Measurements from ENCODE around the gene NPY5R. TPM values are rescaled to one million over a fixed set of nuclear protein-coding genes. Genes with fewer than 3 reads are reported as not detected.

The NPY5R gene
- total RNA-seq, 1 experiment from 2014 or later = not detected

- no peak overlapping the region for H3K4me3 ChIP-seq (replicated peaks in 1 of 2; ENCODE audit: low read depth in 1 of 2, low read length in 2 of 2)
- H2AFZ ChIP-seq (ENCODE audit: low read depth, low read length, poor library complexity, severe bottlenecking) = no peak overlapping the region
- RAD21 ChIA-PET (ENCODE audit: low non-redundant PET in 1 of 2, low total read pairs in 2 of 2, uncharacterized antibody in 2 of 2, unreplicated experiment in 2 of 2) = no interaction called here
- no peak overlapping the region for H3K9ac ChIP-seq (ENCODE audit: low read length)
- H4K20me1 ChIP-seq (ENCODE audit: insufficient read depth) = no peaks in the 10 kb centered on the region
- H3K79me2 ChIP-seq (ENCODE audit: insufficient read depth, low read length) = no peaks in the 10 kb centered on the region
- H3K4me2 ChIP-seq (ENCODE audit: low read length) = no peak overlapping the region
- intact Hi-C loops (cut with micrococcal nuclease) = no loop called here
- POLR2A ChIA-PET = no interaction called here
- no peak overlapping the region for H3K27ac ChIP-seq (ENCODE audit: low read depth, low read length)
- H3K27me3 ChIP-seq (ENCODE audit: insufficient read depth, low read length) = no peaks in the 10 kb centered on the region
- H3K9me3 ChIP-seq (ENCODE audit: control insufficient read depth in 1 of 2, insufficient read depth in 1 of 2, low read depth in 1 of 2, low read length in 2 of 2) = no peaks in the 10 kb centered on the region
- no TSS peak for BruUV-seq (replicated peaks)
- H3K4me1 ChIP-seq (ENCODE audit: control insufficient read depth in 1 of 2, insufficient read depth in 2 of 2, low read length in 2 of 2) = no peaks in the 10 kb centered on the region
- ATAC-seq (no peak), DNase-seq (ENCODE audit: low read depth, low spot score) (no peak)
- TF ChIP-seq JUND (IDR thresholded peaks at IDR 0.05) (no peak), MAX (IDR thresholded peaks at IDR 0.05) (no peak), EGR1 (IDR thresholded peaks at IDR 0.05; ENCODE audit: low read depth) (no peak), EZH2 (IDR thresholded peaks at IDR 0.05) (no peak), EZH2phosphoT487 (IDR thresholded peaks at IDR 0.05; ENCODE audit: borderline replicate concordance) (no peak), SRF (IDR thresholded peaks at IDR 0.05; ENCODE audit: low read depth) (no peak), CBX3 (IDR thresholded peaks at IDR 0.05; ENCODE audit: low read depth) (no peak)
- H3K9me2 ChIP-seq (ENCODE audit: insufficient read depth) = no peaks in the 10 kb centered on the region
- H3K36me3 ChIP-seq (ENCODE audit: control insufficient read depth in 1 of 2, insufficient read depth in 2 of 2, low read length in 2 of 2) = no peaks in the 10 kb centered on the region
- CTCF ChIA-PET = no interaction called here
Measured at GRCh38 chr4:163309466-163309865, 34.2 kb upstream of the NPY5R start.

DNA sequence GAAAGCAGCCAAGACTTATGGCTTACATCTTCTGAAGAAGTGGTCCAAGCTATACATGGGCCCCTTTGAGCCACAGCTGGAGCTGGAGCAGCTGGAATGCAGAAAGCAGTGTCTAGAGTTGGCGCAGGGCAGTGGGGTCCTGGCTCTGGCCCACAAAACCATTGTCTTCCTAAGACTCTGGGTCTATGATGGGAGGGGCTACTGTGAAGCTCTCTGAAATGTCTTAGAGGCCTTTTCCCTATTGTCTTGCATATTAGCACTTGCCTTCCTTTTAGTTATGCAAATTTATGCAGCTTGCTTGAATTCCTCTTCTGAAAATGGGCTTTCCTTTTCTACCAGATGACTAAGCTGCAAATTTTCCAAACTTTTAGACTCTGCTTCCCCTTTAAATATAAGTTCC, 26.6 kb upstream of the NPY5R start:
- Histone ChIP-seq H3K4me2 (ENCODE audit: low read length) (no peak overlapping the region), H3K27me3 (ENCODE audit: insufficient read depth, low read length) (no peaks in the 10 kb centered on the region), H3K36me3 (ENCODE audit: control insufficient read depth in 1 of 2, insufficient read depth in 2 of 2, low read length in 2 of 2) (no peaks in the 10 kb centered on the region), H3K4me1 (ENCODE audit: control insufficient read depth in 1 of 2, insufficient read depth in 2 of 2, low read length in 2 of 2) (no peaks in the 10 kb centered on the region), H3K4me3 (replicated peaks in 1 of 2; ENCODE audit: low read depth in 1 of 2, low read length in 2 of 2) (no peak overlapping the region), H3K79me2 (ENCODE audit: insufficient read depth, low read length) (no peaks in the 10 kb centered on the region), H3K27ac (ENCODE audit: low read depth, low read length) (no peak overlapping the region), H3K9ac (ENCODE audit: low read length) (no peak overlapping the region), H3K9me3 (ENCODE audit: control insufficient read depth in 1 of 2, insufficient read depth in 1 of 2, low read depth in 1 of 2, low read length in 2 of 2) (no peaks in the 10 kb centered on the region), H4K20me1 (ENCODE audit: insufficient read depth) (no peaks in the 10 kb centered on the region), H2AFZ (ENCODE audit: low read depth, low read length, poor library complexity, severe bottlenecking) (no peak overlapping the region), H3K9me2 (ENCODE audit: insufficient read depth) (no peaks in the 10 kb centered on the region; the same call in 1 of the 2 replicates)
- ChIA-PET POLR2A (no interaction called here), CTCF (no interaction called here), RAD21 (ENCODE audit: low non-redundant PET in 1 of 2, low total read pairs in 2 of 2, uncharacterized antibody in 2 of 2, unreplicated experiment in 2 of 2) (no interaction called here)
- TF ChIP-seq ELF1 (IDR thresholded peaks at IDR 0.05; ENCODE audit: borderline replicate concordance, low read depth) (no peak), YY1 (IDR thresholded peaks at IDR 0.05; ENCODE audit: extremely low read depth, insufficient replicate concordance, low read depth, low read length) (no peak), EZH2 (IDR thresholded peaks at IDR 0.05) (no peak), SP1 (IDR thresholded peaks at IDR 0.05; ENCODE audit: low read depth) (no peak), EGR1 (IDR thresholded peaks at IDR 0.05; ENCODE audit: low read depth) (no peak), JUND (IDR thresholded peaks at IDR 0.05) (no peak), TCF7L2 (IDR thresholded peaks at IDR 0.05; ENCODE audit: borderline replicate concordance, extremely low read depth, insufficient read depth, insufficient read length) (no peak), SIN3A (IDR thresholded peaks at IDR 0.05; ENCODE audit: low read depth) (no peak), CEBPB (IDR thresholded peaks at IDR 0.05; ENCODE audit: low read depth) (no peak), REST (IDR thresholded peaks at IDR 0.05; ENCODE audit: low read depth) (no peak), EZH2phosphoT487 (IDR thresholded peaks at IDR 0.05; ENCODE audit: borderline replicate concordance) (no peak), SRF (IDR thresholded peaks at IDR 0.05; ENCODE audit: low read depth) (no peak), ZFX (IDR thresholded peaks at IDR 0.05) (no peak), FOSL1 (IDR thresholded peaks at IDR 0.05; ENCODE audit: low read depth) (no peak)
- TF ChIP-seq, protein P1, sequence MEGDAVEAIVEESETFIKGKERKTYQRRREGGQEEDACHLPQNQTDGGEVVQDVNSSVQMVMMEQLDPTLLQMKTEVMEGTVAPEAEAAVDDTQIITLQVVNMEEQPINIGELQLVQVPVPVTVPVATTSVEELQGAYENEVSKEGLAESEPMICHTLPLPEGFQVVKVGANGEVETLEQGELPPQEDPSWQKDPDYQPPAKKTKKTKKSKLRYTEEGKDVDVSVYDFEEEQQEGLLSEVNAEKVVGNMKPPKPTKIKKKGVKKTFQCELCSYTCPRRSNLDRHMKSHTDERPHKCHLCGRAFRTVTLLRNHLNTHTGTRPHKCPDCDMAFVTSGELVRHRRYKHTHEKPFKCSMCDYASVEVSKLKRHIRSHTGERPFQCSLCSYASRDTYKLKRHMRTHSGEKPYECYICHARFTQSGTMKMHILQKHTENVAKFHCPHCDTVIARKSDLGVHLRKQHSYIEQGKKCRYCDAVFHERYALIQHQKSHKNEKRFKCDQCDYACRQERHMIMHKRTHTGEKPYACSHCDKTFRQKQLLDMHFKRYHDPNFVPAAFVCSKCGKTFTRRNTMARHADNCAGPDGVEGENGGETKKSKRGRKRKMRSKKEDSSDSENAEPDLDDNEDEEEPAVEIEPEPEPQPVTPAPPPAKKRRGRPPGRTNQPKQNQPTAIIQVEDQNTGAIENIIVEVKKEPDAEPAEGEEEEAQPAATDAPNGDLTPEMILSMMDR (IDR thresholded peaks at IDR 0.05 in 2 of 3, conservative IDR thresholded peaks at IDR 0.05 in 1 of 3; ENCODE audit: borderline replicate concordance in 1 of 3, insufficient read depth in 1 of 3, low read depth in 2 of 3, low read length in 2 of 3) = no peak
- intact Hi-C loops (cut with micrococcal nuclease) = no loop called here
- no peak for DNase-seq (ENCODE audit: low read depth, low spot score)
- BruUV-seq (replicated peaks) = no TSS peak
- ATAC-seq = no peak

All from HCT116 (cell line).